Ascending aorta (tissue), 2 donors: ENCODE results near the gene PLIN3. TPM values are rescaled to one million over a fixed set of nuclear protein-coding genes. Genes with fewer than 3 reads are reported as not detected.
"Not testable (repeated sequence)": the region's sequence is repeated elsewhere in the genome, so short reads cannot be mapped to it uniquely, and the experiment has no call there.

ENCODE experiments used
- DNase-seq, 2 donors: peaks; one replicate each; pipeline ENCODE4 v3.0.0-alpha.2; 2019; ENCODE audit warnings: low spot score in 2 of 2
- H3K27ac ChIP-seq, 2 donors: fragments of 200-600 bp; sonication (generic); one replicate each; pipeline ENCODE4 v1.5.1; 2016 to 2017; ENCODE audit warnings: mild to moderate bottlenecking in 1 of 2
- H3K27me3 ChIP-seq: fragments of 200-600 bp; sonication (generic); one replicate; pipeline ENCODE4 v1.5.1; 2017
- H3K36me3 ChIP-seq, 2 donors: fragments of 200-600 bp; sonication (generic); one replicate each; pipeline ENCODE4 v1.5.1; 2016
- H3K4me1 ChIP-seq, 2 donors: fragments of 200-600 bp; sonication (generic); one replicate each; pipeline ENCODE4 v1.5.1; 2016 to 2017; ENCODE audit warnings: mild to moderate bottlenecking in 1 of 2
- H3K4me3 ChIP-seq, 2 donors: fragments of 200-600 bp; sonication (generic); one replicate each; pipeline ENCODE4 v1.5.1; 2016 to 2017; ENCODE audit warnings: mild to moderate bottlenecking in 1 of 2
- H3K9me3 ChIP-seq, 2 donors: fragments of 200-600 bp; sonication (generic); one replicate each; pipeline ENCODE4 v1.5.1; 2016
- CTCF ChIP-seq, 3 experiments: fragments of 200-600 bp in 2 of 3; fragments of 450-650 bp in 1 of 3; sonication (generic) in 2 of 3; IDR thresholded peaks; one replicate each; pipeline ENCODE4 v1.5.1; 2016 to 2019; ENCODE audit warnings: antibody characterized with exemption in 3 of 3, mild to moderate bottlenecking in 1 of 3, moderate library complexity in 1 of 3
- intact Hi-C: fragments of 100-400 bp; cut with DNase I; formaldehyde crosslinking; loops from one replicate; pipeline ENCODE4 v1.15.1; 2023
- total RNA-seq: library from RNA; depleted of rRNA; stranded (reverse); fragments of >200 nt; gene quantifications from one replicate; pipeline ENCODE4 v1.1.0, GENCODE V29; 2016

Gene PLIN3
- total RNA-seq, 1 donor from 2014 or later: 84.3 TPM

DNA sequence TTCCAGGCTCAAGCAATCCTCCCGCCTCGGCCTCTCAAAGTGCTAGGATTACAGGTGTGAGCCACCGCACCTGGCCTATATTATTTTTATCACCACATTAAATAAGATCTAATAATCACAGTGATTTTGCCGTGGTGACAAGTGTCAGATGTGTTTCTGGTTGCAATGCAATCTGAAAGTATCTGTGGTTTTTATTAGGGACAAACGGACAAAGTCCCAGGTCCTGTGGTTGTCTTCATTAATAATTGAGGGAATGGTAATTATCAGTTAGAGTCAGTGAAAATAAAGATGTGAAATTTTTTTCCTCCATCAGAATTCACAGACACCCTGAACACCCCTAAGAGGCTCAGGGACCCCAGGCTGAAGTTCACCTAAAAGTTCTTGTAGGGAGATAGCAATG, 34.7 kb downstream of the PLIN3 start:
- intact Hi-C loops: no loop called here
- no peak for TF ChIP-seq CTCF (IDR thresholded peaks at IDR 0.05)
- H3K36me3 ChIP-seq: peaks cover 0 to 2% of the 10 kb centered on the region in 2 donors
- H3K9me3 ChIP-seq: no peaks in the 10 kb centered on the region
- peaks cover 5 to 12% of the 10 kb centered on the region in 2 donors for H3K4me1 ChIP-seq
- no peaks in the 10 kb centered on the region for H3K27me3 ChIP-seq
- DNase-seq: no peak
- H3K27ac ChIP-seq: peak overlapping the region in 1 of 2 donors; percentile 99
- no peak overlapping the region for H3K4me3 ChIP-seq

- Histone ChIP-seq H3K27ac (peak overlapping the region; percentile 96 to 99), H3K4me3 (peak overlapping the region; percentile 94 to 98), H3K4me1 (peaks cover 5 to 12% of the 10 kb centered on the region in 2 donors)
- H3K9me3 ChIP-seq, H3K36me3 ChIP-seq, DNase-seq, H3K27me3 ChIP-seq: not testable (repeated sequence)
- TF ChIP-seq CTCF (IDR thresholded peaks at IDR 0.05): peak in 1 of 3 experiments; percentile 1
- intact Hi-C loops: loop anchor here (1.0 kb wide), 1 partner anchor 17 kb away; no protein-coding TSS in a partner anchor
Observed at GRCh38 chr19:4831979-4832340, 35.5 kb downstream of the PLIN3 start.

DNA sequence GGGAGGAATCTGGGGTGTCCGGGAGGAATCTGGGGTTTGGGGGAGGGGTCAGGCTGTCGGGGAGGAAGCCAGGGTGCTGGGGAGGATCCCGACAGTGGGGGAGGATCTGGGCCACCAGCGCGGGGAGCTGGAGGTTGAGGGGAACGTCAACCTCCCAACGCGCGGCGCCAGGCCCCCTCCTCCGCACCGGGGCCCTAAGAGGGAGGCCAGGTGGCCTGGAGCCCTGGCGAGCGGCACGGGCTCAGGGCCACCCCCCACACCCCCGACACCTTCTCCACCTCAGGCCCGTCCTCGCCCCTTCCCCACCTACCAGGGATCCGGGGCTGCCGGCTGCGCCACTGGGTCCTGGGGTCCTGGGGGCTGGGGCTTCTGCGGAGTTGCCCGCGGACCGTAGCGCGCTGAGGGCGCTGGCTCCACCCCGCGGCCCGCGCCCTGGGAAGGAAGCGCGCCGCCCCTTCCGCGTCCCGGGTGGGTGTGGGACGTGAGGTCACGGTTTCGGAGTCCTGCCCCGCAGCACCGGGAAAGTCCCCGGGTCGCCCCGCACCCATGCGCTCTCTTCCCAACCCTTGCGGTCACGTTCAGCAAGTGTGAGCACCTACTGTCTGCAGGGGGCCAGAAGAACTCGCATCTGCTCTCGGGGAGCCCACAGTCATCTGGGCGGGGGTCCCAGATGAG, 36.0 kb downstream of the PLIN3 start, which contains the start of gene TICAM1:
Gene TICAM1, minus strand, starts transcription at position 409 of the 675 bp plus-strand sequence. CDS start 13,335 bp downstream, outside the sequence.
- no peaks in the 10 kb centered on the region for H3K36me3 ChIP-seq
- H3K9me3 ChIP-seq: no peaks in the 10 kb centered on the region
- peak within 1 kb of the TSS; percentile 96 to 99 for H3K27ac ChIP-seq
- H3K27me3 ChIP-seq: no peaks in the 10 kb centered on the region
- H3K4me3 ChIP-seq: peak within 1 kb of the TSS; percentile 94 to 98
- peak in 2 of 3 experiments; percentile 14 to 15 for TF ChIP-seq CTCF (IDR thresholded peaks at IDR 0.05)
- intact Hi-C loops: loop anchor here (1.0 kb wide), 1 partner anchor 16 kb away; no protein-coding TSS in a partner anchor
- H3K4me1 ChIP-seq: peaks cover 5 to 12% of the 10 kb centered on the region in 2 donors
- DNase-seq: peak; percentile 25 to 83

- Histone ChIP-seq H3K9me3 (no peaks in the 10 kb centered on the region), H3K27me3 (no peaks in the 10 kb centered on the region), H3K4me1 (peaks cover 5 to 12% of the 10 kb centered on the region in 2 donors), H3K27ac (peak overlapping the region; percentile 96 to 99), H3K36me3 (no peaks in the 10 kb centered on the region), H3K4me3 (peak overlapping the region; percentile 94 to 98)
- TF ChIP-seq CTCF (IDR thresholded peaks at IDR 0.05): no peak
- no peak for DNase-seq
- intact Hi-C loops: loop anchor here (1.0 kb wide), 1 partner anchor 16 kb away; no protein-coding TSS in a partner anchor
Observed at GRCh38 chr19:4830768-4831265, 36.6 kb downstream of the PLIN3 start.

DNA sequence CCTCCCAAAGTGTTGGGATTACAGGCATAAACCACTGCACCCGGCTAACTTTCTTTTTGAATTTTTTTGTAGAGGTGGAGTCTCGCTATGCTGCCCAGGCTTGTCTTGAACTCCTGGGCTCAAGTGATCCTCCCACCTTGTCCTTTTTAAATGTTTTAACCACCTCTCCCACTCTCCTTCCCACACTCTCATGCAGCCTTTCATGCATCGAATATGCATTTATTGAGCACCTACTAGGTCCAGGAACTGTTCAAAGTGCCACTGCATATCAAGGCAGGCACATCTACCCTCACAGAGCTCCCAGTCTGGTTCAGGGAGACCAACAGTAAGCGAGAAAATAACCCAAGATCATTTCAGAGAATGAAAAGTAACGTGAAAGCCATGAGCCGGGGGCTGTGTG, 37.1 kb downstream of the PLIN3 start:
- Histone ChIP-seq H3K27me3 (no peaks in the 10 kb centered on the region), H3K27ac (peak overlapping the region; percentile 96 to 99), H3K4me3 (peak overlapping the region; percentile 94 to 98), H3K4me1 (peaks cover 5 to 12% of the 10 kb centered on the region in 2 donors), H3K9me3 (no peaks in the 10 kb centered on the region), H3K36me3 (no peaks in the 10 kb centered on the region)
- TF ChIP-seq CTCF (IDR thresholded peaks at IDR 0.05): no peak
- DNase-seq: no peak
- intact Hi-C loops: no loop called here
